Measurements from ENCODE around the gene CNTFR.

DNA sequence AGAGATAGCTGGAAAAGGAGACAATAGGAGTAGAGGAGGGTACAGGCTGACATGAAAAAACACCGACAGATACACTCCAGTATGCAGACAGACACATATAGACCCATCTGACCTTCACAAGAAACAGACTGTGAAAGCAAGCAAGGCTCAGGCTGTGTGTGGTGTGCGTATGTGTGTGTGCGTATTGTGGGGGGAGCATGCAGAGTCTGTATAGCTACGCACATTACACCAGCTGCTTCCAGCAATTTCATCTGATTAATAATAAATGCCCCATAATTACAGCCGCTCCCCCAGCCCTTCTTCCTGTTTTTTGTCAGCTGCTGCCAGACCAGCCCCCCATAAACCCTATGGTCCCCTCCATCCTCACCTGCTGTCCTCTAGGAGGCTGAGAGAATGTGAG lies 6.7 kb downstream of the CNTFR start:
- TF ChIP-seq, protein P1, sequence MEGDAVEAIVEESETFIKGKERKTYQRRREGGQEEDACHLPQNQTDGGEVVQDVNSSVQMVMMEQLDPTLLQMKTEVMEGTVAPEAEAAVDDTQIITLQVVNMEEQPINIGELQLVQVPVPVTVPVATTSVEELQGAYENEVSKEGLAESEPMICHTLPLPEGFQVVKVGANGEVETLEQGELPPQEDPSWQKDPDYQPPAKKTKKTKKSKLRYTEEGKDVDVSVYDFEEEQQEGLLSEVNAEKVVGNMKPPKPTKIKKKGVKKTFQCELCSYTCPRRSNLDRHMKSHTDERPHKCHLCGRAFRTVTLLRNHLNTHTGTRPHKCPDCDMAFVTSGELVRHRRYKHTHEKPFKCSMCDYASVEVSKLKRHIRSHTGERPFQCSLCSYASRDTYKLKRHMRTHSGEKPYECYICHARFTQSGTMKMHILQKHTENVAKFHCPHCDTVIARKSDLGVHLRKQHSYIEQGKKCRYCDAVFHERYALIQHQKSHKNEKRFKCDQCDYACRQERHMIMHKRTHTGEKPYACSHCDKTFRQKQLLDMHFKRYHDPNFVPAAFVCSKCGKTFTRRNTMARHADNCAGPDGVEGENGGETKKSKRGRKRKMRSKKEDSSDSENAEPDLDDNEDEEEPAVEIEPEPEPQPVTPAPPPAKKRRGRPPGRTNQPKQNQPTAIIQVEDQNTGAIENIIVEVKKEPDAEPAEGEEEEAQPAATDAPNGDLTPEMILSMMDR (IDR thresholded peaks at IDR 0.05), result no peak
- TF ChIP-seq POLR2A (IDR thresholded peaks at IDR 0.05) (no peak), EP300 (IDR thresholded peaks at IDR 0.05) (no peak), POLR2AphosphoS5 (IDR thresholded peaks at IDR 0.05) (no peak)
